ENCODE results near the gene SPOP.

SPOP gene

DNA sequence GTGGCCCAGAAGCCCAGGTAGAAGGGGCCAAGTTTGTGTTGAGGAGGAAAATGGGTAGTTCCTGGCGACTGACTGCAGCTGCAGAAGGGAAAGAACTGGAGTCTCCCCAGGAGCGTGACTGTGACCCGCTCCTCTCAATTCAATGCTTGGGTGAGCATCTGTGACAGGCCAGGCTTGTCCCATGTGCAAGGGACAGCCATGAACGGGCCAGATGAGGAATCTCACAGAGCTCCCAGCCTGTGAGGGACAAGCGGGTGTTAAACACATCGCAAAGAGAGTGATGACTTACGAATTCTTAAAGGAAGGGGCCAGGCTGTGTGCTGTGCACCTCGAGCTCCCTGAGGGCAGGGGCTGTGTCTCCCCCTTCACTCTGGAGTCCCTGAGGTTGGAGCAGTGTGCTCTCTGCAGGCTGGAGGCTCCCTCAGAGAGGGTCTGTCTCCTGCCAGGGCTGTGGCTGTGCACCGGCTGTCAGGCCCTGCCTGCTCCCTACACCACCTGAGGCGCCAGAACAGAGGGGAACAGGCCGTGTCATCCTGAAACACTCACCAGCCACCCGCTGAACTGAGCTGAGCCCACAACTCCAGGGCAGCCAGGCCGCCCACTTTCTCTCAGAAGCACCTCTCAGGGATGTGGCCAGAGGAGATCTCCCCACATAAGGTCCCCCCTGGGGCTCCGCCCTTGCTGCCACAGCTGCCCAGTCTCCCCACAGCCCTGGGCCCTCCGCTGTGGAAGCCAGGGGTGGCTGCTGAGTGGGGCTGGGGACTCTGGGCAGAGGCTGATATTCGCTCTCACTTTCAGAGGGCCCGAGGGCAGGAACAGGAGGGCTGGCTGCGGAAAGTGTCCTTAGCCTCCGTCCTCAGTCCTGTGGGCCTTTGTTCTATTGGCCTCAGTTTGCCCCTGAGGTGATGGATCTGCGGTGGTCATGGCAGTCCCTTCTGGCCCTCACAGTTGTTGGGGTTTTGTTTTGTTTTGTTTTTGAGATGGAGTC lies 127.9 kb downstream of the SPOP start:
- DNase-seq (ENCODE audit: low read depth), result no peak

DNA sequence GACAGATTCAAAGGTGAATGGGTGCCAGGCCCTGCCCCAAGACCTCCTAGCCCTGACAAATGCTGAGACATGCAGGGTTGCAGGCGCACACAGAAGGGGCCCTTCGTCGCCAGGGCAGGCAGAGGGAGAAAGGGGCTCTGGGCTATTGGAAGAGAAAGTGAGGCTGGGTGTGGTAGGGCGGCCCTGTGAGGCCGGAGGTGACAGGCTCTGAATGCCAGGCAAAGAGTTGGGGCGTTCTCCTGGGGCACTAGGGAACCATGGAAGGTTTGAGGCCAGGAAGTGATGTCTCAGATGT lies 128.6 kb downstream of the SPOP start:
- no peak for DNase-seq (ENCODE audit: low read depth)

Measured in GM04504 (cell line).